Kasumi-1 (cell line): ENCODE results near the gene EEF1A1.
"Not testable (repeated sequence)": the region's sequence is repeated elsewhere in the genome, so short reads cannot be mapped to it uniquely, and the experiment has no call there.

Experiments used
- DNase-seq, 2 experiments: peaks; one replicate each; lab custom pipeline; 2025; lab: John Stamatoyannopoulos, UW

Gene EEF1A1

DNA sequence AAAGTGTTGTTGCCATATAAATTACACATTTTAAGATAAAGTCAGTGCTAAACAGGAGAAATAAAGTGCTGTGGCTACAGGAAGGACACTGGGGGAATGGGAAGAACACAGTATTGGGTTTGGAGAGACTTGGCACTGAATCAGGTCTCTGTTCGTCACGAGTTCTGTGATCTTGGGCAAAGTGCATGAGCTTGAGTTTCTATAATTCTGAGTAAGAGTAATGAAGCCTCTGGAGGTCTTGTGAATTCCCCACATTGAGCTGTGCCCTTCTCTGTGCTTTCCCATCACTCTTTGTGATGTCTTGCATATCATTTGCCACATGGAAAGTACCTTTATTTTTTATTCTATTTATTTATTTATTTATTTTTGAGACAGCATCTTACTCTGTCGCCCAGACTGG is 16.8 kb upstream of the EEF1A1 start:
- no peak for DNase-seq

DNA sequence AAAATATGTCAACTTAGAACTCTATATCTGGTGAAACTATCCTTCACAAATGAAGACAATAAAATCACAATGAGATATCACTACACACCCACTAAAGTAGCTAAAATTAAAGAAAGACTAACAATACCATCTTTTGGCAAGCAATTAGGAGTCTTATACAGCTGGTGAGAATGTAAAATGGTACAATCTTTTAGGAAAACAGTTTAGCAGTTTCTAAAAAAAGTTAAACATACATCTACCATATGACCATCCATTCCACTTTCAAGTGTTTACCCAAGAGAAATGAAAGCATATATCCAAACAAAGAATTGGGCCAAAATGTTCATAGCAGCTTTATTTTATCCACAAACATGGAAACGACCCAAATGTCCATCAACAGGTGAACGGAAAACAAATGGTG is 13.8 kb upstream of the EEF1A1 start:
- DNase-seq, result no peak

DNA sequence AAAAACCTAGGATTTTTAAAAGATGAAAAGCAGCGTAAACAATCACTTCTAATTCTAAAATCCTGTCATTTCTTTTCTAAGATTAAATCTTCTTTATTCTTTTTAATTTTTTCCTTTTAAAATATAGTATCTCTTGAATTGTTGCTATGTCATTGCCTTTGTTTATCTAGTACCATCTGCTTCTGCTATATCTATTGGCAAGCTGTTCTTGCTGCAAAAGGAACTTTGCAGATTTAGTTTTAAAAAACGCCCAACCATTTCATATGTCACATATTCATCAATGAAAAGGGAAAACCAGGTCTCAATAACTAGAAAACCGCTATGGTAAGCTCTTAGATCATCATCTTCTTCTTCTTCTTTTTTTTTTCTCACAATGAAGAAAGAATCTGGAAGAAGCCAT is 11.5 kb upstream of the EEF1A1 start:
- DNase-seq, result no peak

DNA sequence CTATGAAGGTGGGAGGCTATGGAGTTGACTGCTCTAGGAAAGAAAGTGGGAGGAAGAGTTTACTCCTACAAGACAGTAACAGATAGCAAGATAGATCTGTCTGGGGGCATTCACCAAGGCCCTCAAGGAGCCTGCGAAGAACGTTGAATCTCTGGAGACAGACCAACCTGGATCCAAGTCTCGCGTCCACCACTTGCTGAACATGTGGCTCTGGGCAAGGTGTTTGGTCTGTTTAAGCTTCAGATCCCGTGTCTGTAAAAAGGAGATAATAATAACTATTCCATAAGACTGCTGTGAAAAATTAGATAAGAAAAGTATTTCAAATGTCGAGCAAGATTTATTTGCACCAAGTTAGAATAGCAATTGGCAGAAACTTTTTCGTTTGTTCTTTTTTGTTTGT is 8.1 kb upstream of the EEF1A1 start:
- no peak for DNase-seq

DNA sequence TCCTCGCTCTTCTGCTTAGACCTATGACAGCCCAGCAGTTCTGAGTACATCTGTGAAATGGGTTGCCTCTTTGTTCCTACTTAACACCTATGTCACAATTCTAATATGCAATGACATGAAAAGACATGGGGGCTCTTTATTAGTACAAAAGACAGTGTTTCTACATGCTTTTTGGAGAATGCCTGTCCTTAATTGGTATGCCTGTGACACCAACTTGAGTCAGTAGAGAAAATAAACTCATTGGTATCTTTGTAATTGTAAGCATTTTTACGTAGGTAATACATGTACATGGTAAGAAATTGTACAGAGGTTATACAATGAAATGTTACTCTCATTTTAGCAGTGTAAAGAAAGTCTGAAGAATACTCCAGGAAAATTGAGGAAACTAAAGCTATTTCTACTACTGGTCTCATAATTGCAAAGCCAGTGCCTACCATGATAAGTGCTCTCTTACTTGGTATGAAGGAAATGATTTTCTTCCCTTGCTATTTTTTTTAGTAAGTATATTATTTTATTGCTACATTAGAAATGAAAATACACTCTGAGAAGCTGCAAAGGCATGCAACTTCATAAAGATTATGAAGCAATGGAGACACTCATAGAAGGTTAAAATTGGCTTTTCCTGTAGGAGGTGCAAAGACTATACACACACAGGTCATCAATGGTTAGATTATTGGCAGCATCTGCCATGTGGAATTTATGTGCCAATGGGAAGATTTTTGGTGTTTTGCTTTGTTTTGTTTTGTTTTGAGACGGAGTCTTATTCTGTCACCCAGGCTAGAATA is 4.9 kb upstream of the EEF1A1 start:
- DNase-seq, result no peak

DNA sequence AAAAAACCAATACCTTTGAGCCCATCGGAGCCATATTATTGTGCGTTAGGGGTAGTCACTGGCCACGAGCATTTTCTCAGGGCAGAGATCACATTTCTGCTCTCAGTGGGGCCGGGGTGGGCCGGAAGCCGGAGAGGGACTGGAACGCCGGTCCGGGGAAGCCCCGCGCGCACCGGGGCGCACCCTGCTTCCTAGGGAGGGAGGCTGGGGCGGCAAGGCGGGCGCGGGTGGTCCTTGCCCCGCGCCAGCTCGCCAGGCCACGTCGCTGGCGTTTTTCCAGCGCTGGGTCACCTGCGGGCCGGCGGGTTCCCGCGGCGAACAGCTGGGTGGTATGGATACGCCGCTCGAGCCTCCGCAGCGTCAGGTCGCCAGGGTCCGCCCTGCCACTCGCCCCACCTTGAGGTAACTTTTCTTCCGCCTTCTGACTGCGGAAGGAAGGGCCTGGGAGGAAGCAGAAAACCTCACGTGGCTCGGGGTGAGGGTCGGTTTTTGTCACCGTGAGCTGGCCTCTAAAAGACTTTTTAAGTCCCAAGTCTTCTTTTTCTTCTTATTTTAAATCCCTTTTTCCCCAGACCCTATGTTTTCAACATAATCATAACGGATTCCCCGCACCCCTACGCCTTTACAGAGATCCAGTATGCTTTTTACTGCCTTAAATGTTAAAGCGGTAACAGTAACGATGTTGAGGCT is 2.7 kb upstream of the EEF1A1 start:
- DNase-seq, result peak; percentile 80 to 83

DNA sequence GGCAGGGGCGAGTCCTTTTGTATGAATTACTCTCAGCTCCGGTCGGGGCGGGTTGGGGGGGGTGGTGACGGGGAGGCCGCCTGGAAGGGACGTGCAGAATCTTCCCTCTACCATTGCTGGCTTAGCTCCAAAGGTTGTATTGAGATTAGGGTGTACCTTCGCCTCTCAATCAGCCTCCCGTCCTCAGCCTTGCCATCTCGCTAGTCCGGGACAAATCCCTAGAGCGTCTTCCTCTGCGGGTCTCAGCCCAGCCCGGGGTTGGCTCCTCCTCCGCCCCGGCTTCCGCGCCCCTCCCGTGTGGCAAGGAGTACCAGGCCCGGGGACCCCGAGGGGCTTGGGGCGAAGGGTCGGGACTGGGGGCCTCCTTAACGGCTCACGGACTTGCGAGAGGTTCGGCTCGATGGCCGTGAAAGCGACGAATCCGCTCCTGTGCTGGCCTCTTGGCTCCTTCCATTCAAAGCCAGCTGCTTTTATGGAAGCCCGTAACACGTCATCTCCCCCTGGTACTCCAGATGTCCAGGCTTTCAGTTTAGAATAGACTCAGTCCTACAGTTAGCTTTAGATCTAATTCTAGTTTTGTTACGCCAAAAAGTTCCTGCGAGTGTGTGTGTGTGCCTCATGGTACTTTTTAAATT is 636 bp upstream of the EEF1A1 start:
- peak; percentile 99 for DNase-seq

DNA sequence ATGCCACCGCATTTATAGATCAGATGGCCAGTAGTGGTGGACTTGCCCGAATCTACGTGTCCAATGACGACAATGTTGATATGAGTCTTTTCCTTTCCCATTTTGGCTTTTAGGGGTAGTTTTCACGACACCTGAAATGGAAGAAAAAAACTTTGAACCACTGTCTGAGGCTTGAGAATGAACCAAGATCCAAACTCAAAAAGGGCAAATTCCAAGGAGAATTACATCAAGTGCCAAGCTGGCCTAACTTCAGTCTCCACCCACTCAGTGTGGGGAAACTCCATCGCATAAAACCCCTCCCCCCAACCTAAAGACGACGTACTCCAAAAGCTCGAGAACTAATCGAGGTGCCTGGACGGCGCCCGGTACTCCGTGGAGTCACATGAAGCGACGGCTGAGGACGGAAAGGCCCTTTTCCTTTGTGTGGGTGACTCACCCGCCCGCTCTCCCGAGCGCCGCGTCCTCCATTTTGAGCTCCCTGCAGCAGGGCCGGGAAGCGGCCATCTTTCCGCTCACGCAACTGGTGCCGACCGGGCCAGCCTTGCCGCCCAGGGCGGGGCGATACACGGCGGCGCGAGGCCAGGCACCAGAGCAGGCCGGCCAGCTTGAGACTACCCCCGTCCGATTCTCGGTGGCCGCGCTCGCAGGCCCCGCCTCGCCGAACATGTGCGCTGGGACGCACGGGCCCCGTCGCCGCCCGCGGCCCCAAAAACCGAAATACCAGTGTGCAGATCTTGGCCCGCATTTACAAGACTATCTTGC is 725 bp downstream of the EEF1A1 start:
- DNase-seq, result peak; percentile 46 to 51

DNA sequence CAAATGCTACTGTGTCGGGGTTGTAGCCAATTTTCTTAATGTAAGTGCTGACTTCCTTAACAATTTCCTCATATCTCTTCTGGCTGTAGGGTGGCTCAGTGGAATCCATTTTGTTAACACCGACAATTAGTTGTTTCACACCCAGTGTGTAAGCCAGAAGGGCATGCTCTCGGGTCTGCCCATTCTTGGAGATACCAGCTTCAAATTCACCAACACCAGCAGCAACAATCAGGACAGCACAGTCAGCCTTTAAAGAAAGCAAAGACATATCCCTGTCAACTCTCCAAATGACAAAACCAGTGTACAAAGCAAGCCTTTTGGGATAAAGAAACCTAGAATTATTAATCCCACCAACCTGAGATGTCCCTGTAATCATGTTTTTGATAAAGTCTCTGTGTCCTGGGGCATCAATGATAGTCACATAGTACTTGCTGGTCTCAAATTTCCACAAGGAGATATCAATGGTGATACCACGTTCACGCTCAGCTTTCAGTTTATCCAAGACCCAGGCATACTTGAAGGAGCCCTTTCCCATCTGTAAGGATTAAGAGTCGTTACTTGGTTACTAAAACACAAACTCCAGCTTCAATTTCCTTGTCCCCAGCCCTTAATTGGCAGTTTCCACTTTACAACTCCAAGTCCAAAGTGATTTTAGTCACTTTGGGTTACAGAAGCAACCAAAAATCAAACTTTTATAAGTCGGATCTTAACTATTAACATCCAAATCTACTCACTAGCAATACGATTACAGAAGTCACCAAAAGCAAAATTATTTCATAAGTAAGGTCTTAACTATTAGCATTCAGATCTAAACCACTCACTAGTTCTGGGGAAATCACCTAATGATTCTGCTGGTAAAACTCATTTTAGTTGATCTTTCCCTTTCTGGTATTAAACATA is 1.6 kb downstream of the EEF1A1 start:
- DNase-seq, result not testable (repeated sequence)

DNA sequence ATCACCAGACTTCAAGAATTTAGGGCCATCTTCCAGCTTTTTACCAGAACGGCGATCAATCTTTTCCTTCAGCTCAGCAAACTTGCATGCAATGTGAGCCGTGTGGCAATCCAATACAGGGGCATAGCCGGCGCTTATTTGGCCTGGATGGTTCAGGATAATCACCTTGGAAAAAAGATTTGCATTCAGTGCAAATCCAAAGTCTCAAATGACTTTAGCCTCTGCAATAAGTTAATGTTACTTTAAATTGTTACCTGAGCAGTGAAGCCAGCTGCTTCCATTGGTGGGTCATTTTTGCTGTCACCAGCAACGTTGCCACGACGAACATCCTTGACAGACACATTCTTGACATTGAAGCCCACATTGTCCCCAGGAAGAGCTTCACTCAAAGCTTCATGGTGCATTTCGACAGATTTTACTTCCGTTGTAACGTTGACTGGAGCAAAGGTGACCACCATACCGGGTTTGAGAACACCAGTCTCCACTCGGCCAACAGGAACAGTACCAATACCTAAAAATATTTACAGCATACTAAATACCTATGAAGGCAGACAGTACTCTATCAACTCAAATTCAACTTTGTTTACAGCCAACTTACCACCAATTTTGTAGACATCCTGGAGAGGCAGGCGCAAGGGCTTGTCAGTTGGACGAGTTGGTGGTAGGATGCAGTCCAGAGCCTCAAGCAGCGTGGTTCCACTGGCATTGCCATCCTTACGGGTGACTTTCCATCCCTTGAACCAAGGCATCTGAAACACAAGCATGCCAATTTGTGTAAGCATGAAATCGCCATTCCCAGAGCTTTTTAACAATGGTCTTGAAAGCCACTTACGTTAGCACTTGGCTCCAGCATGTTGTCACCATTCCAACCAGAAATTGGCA is 2.5 kb downstream of the EEF1A1 start:
- not testable (repeated sequence) for DNase-seq

DNA sequence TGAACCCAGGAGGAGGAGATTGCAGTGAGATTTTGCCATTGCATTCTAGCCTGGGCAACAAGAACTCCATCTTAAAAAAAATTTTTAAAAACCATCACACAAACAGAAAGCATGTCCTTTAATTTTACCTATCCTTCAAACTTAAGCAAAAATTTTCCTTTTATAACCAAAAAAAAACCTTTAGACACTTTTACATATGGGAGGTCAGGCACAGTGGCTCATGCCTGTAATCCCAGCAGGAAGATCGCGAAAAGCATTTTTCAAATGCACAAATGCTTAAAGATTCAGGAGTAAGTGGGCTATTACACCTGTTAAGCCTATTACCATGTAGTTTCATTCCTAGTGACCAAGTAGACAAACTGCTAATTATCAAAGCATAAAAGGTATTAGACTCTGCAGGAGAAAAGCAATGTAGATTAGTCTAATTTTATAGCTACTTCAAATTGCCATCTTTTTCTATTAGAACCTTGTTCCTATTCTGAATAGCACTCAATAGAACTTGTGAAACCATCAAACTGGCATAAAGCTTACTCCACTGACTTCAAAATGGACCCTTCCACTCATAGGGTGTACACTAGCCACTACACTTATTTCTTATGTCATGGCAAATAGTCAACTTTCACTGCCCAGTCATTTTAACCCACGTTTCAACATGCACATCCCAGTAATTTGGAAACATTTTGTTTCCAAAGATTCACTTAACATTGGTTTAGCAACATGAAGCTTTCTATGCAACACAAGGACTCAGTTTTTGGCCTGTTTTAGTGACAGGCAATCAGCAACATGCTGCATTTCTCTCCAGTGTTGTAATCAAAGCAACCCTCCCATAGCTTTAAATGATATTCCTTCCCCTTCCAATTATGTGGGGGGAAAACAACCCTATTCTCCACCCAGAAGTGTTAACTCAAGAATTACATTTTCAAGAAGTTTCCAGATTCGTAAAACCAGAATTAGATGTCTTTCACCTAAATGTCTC is 4.0 kb downstream of the EEF1A1 start:
- DNase-seq, result peak in 1 of 2 experiments; percentile 25

DNA sequence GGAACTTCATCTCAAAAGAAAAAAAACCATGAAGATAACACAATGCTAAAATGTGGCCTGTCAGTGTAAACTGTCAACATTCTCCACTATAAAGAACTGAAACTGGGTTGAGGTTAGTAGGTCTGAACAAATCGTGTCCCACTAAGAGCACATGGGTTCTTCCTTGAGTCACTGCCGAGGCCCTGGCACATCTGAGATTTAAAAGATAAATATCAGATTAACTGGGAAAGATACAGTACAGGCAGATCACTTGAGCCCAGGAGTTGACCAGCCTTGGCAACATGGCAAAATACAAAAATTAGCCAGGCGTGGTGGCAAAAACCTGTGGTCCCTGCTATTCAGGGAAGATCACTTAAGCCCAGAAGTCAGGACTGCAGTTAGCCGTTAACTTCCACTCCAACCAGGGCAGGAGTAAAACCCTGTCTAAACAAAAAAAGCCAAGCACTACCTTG is 5.6 kb downstream of the EEF1A1 start:
- DNase-seq, result peak; percentile 41 to 50

DNA sequence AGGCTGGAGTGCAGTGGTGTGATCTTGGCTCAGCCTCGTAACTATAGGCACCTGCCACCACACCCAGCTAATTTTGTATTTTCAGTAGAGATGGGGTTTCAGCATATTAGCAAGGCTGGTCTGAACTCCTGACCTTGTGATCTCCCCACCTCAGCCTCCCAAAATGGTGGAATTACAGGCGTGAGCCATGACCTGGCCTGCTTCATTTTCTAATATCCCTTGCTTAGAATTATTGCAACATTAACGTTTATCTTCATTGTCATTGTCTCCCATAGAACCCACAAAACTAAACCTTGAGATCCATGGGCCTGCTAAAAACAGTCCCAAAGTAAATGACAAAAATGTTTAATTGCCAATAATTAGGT is 6.1 kb downstream of the EEF1A1 start:
- DNase-seq, result peak in 1 of 2 experiments; percentile 50

DNA sequence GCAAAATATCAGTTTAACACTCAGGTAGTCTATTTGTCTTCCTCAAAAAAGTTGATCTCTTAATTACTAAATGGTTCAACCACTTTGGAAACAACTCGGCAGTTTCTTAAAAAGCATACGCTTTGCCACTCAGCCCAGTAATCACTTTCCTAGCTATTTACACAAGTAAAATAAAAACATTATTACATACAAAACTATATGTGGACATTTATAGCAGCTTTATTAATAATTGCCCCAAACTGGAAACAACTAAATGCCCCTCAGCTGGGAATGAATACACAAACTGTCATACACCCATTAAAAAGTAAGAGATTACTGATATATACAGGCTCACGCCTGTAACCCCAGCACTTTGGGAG is 7.4 kb downstream of the EEF1A1 start:
- DNase-seq, result peak in 1 of 2 experiments; percentile 48

DNA sequence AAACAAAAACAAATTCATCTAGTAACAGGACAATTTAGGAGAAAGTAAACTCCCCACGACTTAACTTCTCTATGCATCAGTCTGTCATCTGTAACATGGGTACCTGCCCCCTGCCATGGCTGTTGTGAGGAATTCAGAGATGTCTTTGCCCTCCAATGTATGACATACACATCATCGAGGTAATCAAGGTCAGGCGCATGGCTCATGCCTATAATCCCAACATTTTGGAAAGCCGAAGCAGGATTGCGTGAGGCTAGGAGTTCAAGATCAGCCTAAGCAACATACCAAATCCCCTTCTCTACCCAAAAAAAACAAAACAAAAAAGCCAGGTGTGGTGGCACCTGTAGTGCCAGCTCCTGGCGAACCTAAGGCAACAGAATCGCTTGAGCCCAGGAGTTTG is 9.0 kb downstream of the EEF1A1 start:
- DNase-seq, result no peak

DNA sequence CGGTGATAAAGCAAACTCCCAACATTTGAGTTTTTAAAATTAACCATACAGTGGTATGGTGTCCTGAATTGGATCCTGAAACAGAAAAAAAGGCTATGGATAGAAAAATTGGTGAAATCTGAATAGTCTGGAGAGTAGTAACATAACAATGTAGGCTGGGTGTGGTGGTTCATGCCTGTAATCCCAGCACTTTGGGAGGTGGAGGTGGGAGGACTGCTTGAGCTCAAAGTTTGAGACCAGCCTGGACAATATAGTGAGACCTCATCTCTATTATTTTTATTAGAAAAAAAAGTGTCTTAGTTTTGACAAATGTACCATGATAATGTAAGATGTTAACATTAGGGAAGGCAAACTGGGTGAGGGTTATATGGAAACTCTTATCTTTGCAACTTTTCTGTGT is 11.0 kb downstream of the EEF1A1 start:
- no peak for DNase-seq

DNA sequence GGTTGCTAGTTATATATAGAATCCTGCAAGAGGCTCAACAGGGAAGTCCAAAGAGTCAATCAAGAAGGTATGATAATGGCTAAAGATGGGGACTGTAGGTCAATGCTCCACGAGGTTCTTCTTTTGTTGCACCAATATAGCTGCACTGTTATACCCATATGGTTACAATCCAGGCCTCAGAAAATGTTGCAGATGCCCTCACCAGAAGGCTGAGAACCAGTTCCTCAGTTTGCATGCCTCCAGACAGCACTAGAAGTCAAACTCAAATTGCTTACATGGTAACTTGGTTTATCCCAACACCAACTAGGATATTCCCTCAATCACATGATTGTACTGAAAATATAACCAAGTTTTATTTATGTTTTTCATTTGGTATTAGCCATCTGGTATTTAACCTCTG is 12.1 kb downstream of the EEF1A1 start:
- DNase-seq, result no peak

DNA sequence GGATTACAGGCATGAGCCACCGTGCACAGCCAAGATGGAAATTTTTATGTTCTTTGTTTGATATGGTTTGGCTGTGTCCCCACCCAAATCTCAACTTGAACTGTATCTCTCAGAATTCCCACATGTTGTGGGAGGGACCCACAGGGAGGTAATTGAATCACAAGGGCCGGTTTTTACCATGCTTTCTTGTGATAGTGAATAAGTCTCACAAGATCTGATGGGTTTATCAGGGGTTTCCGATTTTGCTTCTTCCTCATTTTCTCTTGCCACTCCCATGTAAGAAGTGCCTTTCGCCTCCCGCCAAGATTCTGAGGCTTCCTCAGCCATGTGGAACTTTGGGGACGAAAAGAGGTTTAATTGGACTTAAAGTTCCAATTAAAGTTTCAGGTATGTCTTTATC is 14.6 kb downstream of the EEF1A1 start:
- peak; percentile 12 to 38 for DNase-seq

DNA sequence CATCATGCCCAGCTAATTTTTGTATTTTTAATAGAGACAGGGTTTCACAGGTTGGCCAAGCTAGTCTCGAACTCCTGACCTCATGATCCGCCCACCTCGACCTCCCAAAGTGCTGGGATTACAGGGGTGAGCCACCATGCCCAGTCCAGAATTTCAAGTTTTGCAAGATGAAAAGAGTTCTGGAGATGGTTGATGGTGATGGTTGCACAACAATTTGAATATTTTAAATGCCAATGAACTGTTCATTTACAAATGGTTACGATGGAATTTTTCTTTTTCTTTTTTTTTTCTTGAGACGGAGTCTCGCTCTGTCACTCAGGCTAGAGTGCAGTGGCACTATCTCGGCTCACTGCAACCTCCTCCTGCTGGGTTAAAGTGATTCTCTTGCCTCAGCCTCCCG is 15.1 kb downstream of the EEF1A1 start:
- DNase-seq, result not testable (repeated sequence)
